ENCODE measurements around the gene RNF208. TPM values are rescaled to one million over a fixed set of nuclear protein-coding genes. Genes with fewer than 3 reads are reported as not detected.

Gene RNF208
- total and polyA plus RNA-seq, 2 donors (not counting 3 experiments of a cell fraction or from before 2014, with no cell fraction given) = 1.3 to 4.8 TPM

DNA sequence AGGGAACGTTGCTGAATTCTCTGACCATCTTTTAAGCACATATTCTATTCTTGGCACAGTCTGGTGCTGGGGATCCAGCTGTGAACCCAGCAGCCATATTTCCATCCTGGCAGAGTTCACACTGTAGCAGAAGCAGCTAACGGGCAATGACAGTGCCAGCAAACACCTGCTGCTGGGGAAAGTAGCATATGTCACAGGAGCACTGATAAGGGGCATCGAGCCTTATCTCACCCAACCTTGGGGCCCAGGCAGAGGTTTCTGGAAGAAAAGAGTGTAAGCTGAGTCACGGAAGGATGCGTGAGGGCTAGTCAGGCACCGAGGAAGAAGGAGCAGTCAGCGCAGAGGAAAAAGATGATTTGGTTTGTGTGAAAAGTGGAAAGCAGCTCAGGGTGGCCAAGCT, 15.4 kb downstream of the RNF208 start:
- CTCF ChIA-PET = interaction anchor here (1.8 kb wide), 1 partner anchor 12 kb away, joined by 4 read pairs; no protein-coding TSS in a partner anchor
- H3K4me3 ChIP-seq (replicated peaks in 1 of 3; ENCODE audit: insufficient read depth in 1 of 3, low read depth in 1 of 3, low read length in 3 of 3) = peak overlapping the region in 1 of 3 experiments; percentile 62
- H3K4me2 ChIP-seq (ENCODE audit: insufficient read depth, low read length) = peak overlapping the region; percentile 83
- POLR2A ChIA-PET = interaction anchor here (1.0 kb wide), 1 partner anchor 34 kb away, joined by 3 read pairs; the partner anchor contains the start of gene TUBB4B
- H3K36me3 ChIP-seq (ENCODE audit: control insufficient read depth in 2 of 2, extremely low read depth in 1 of 2, insufficient read depth in 2 of 2, low read length in 2 of 2) = peaks cover 0 to 5% of the 10 kb centered on the region in 2 experiments
- H3K9me1 ChIP-seq (replicated peaks; ENCODE audit: control insufficient read depth, extremely low read depth, insufficient read depth, low read length) = no peaks in the 10 kb centered on the region
- no peak overlapping the region for H2AFZ ChIP-seq (ENCODE audit: low read depth, low read length)
- FAIRE-seq (no peak), DNase-seq (ENCODE audit: low read depth, low spot score) (no peak)
- no peaks in the 10 kb centered on the region for H3K9me3 ChIP-seq (replicated peaks; ENCODE audit: control insufficient read depth, insufficient read depth, low read length)
- intact Hi-C loops (cut with micrococcal nuclease) (no loop called here), dilution Hi-C loops (cut with MboI; ENCODE audit: extremely low pct_ligation_motif_present, low sequenced_read_pairs) (no loop called here)
- peak overlapping the region; percentile 85 for H3K9ac ChIP-seq (replicated peaks; ENCODE audit: extremely low read depth, insufficient read depth, low read length)
- H3K27ac ChIP-seq (ENCODE audit: insufficient read depth, low read depth, low read length) = no peak overlapping the region
- no peaks in the 10 kb centered on the region for H3K27me3 ChIP-seq (ENCODE audit: control insufficient read depth in 2 of 2, insufficient read depth in 2 of 2, low read length in 2 of 2)
- peaks cover 21% of the 10 kb centered on the region for H3K4me1 ChIP-seq (ENCODE audit: control insufficient read depth, extremely low read depth, insufficient read depth, low read length)
- peaks cover 34% of the 10 kb centered on the region for H3K79me2 ChIP-seq (ENCODE audit: control insufficient read depth, insufficient read depth, low read length)
- no peaks in the 10 kb centered on the region for H4K20me1 ChIP-seq (replicated peaks; ENCODE audit: control insufficient read depth, extremely low read depth, insufficient read depth, low read length)
- no TSS peak for BruUV-seq (replicated peaks)
- TF ChIP-seq POLR2AphosphoS5 (IDR thresholded peaks at IDR 0.05; ENCODE audit: insufficient read depth, low read depth, low read length) (no peak), POLR2A (IDR thresholded peaks at IDR 0.05; ENCODE audit: low read depth, low read length) (no peak), GATA2 (IDR thresholded peaks at IDR 0.05; ENCODE audit: insufficient read depth, insufficient read length, low read depth, low read length) (no peak), JUN (IDR thresholded peaks at IDR 0.05; ENCODE audit: borderline replicate concordance, insufficient read depth, insufficient read length, low read depth) (no peak)
- TF ChIP-seq, protein P1, sequence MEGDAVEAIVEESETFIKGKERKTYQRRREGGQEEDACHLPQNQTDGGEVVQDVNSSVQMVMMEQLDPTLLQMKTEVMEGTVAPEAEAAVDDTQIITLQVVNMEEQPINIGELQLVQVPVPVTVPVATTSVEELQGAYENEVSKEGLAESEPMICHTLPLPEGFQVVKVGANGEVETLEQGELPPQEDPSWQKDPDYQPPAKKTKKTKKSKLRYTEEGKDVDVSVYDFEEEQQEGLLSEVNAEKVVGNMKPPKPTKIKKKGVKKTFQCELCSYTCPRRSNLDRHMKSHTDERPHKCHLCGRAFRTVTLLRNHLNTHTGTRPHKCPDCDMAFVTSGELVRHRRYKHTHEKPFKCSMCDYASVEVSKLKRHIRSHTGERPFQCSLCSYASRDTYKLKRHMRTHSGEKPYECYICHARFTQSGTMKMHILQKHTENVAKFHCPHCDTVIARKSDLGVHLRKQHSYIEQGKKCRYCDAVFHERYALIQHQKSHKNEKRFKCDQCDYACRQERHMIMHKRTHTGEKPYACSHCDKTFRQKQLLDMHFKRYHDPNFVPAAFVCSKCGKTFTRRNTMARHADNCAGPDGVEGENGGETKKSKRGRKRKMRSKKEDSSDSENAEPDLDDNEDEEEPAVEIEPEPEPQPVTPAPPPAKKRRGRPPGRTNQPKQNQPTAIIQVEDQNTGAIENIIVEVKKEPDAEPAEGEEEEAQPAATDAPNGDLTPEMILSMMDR (IDR thresholded peaks at IDR 0.05; ENCODE audit: extremely low read depth in 1 of 2, insufficient read depth in 1 of 2, low read depth in 1 of 2, low read length in 2 of 2) = no peak

Measured in endothelial cell of umbilical vein (primary cell).